K562 (cell line): ENCODE data around the gene TMEM222. TPM values are rescaled to one million over a fixed set of nuclear protein-coding genes. Genes with fewer than 3 reads are reported as not detected.
A peak's percentile ranks its signal among the peaks of the same experiment; 100 is the strongest.

Experiments used
- ASH1L ChIP-seq: fragments of 450-650 bp; IDR thresholded peaks from 2 replicates; pipeline ENCODE4 v1.6.1; 2018; ENCODE audit warnings: borderline replicate concordance, mild to moderate bottlenecking, low read depth; ENCODE audit not compliant: partially characterized antibody
- E2F5 ChIP-seq: sonication (generic); formaldehyde crosslinking; IDR thresholded peaks from 2 replicates; pipeline ENCODE4 v1.8.0; 2022; ENCODE audit warnings: mild to moderate bottlenecking, missing genetic modification reagents
- JUND ChIP-seq, 2 experiments: IDR thresholded peaks; 2 replicates in 1 of 2; 3 replicates in 1 of 2; pipeline ENCODE4 v1.6.1; 2011; ENCODE audit warnings: borderline replicate concordance in 2 of 2, low read depth in 2 of 2, low read length in 2 of 2, improper control_type of control experiment in 1 of 2, missing biosample characterization in 1 of 2, missing genetic modification characterization in 1 of 2, missing genetic modification reagents in 1 of 2
- KLF6 ChIP-seq: fragments of 250-450 bp; sonication (Bioruptor Pico); IDR thresholded peaks from 2 replicates; pipeline ENCODE4 v1.4.0; 2020; ENCODE audit warnings: mild to moderate bottlenecking, moderate library complexity, borderline replicate concordance
- PYGO2 ChIP-seq: fragments of 450-650 bp; IDR thresholded peaks from 2 replicates; pipeline ENCODE4 v1.6.1; 2016; ENCODE audit warnings: mild to moderate bottlenecking, missing genetic modification characterization, moderate library complexity, missing compliant biosample characterization
- TAF15 ChIP-seq: fragments of 200-400 bp; formaldehyde crosslinking; IDR thresholded peaks from 2 replicates; pipeline ENCODE4 v1.6.1; 2017; ENCODE audit warnings: mild to moderate bottlenecking, low read depth, low read length, moderate library complexity
- TFAP4 ChIP-seq: sonication (generic); formaldehyde crosslinking; IDR thresholded peaks from 2 replicates; pipeline ENCODE4 v1.8.0; 2022; ENCODE audit warnings: missing genetic modification reagents, mild to moderate bottlenecking, moderate library complexity, borderline replicate concordance
- ZBTB2 ChIP-seq: fragments of 450-650 bp; IDR thresholded peaks from 2 replicates; pipeline ENCODE4 v1.6.1; 2016; ENCODE audit warnings: antibody characterized with exemption
- ZBTB8A ChIP-seq: fragments of 450-650 bp; IDR thresholded peaks from 2 replicates; pipeline ENCODE4 v1.6.1; 2018; ENCODE audit warnings: mild to moderate bottlenecking, moderate library complexity; ENCODE audit not compliant: partially characterized antibody
- ZNF318 ChIP-seq, 2 experiments: fragments of 450-650 bp; IDR thresholded peaks; 2 replicates each; pipeline ENCODE4 v1.6.1; 2016; ENCODE audit warnings: mild to moderate bottlenecking in 2 of 2, borderline replicate concordance in 1 of 2, low read depth in 1 of 2, moderate library complexity in 1 of 2
- ZNF740 ChIP-seq, 3 experiments: fragments of 200-800 bp in 1 of 3; sonication (Bioruptor generic) in 1 of 3; sonication (generic) in 1 of 3; formaldehyde crosslinking in 1 of 3; IDR thresholded peaks; 2 replicates each; pipeline versions ENCODE4 v1.6.1 to v1.8.0; 2016 to 2022; ENCODE audit warnings: mild to moderate bottlenecking in 2 of 3, missing compliant biosample characterization in 2 of 3, missing genetic modification characterization in 2 of 3, missing genetic modification reagents in 1 of 3
- polyA plus RNA-seq, 8 experiments: library from polyadenylated mRNA; depleted of rRNA in 4 of 8; stranded (reverse) in 5 of 8; unstranded in 3 of 8; fragments of >200 nt; fragmentation: Nextera tagmentation in 2 of 8; fragmentation: Illumina TruSeq in 1 of 8; extraction: Ambion mirVana in 2 of 8; extraction: Trizol in 1 of 8; gene quantifications; 2 replicates each; pipeline versions ENCODE4 v1.2.1 to v1.2.3, GENCODE V29; 2011 to 2014; ENCODE audit warnings: inconsistent platforms in 1 of 8, missing spikeins in 1 of 8
- total RNA-seq, 7 experiments: library from RNA; depleted of rRNA in 6 of 7; stranded (reverse); fragments of >200 nt in 6 of 7; fragmentation: Illumina TruSeq in 2 of 7; extraction: Trizol in 2 of 7; gene quantifications; 2 replicates each; pipeline versions ENCODE4 v1.2.1 to v1.2.3, GENCODE V29; 2011 to 2021; ENCODE audit warnings: low replicate concordance in 1 of 7

TMEM222 gene
- total and polyA plus RNA-seq, 9 of the 15 experiments (the other 6 are each of a cell fraction or from before 2014, with no cell fraction given): 6.9 to 48.0 (median 32.8) TPM

GRCh38 chr1:27321813-27322568 lies at the start of gene TMEM222 (continued):
- TF ChIP-seq E2F5 (CRISPR knock-in tag) (0 out of 2 replicates have a peak, but pooled peaks have one; percentile 33), ZBTB8A (no peak), ZBTB2 (peak; percentile 64; the same call in 1 of the 2 replicates), ASH1L (peak; percentile 64), ZNF740 (CRISPR knock-in tag; IDR thresholded peaks at IDR 0.05) (peak; percentile 89), ZNF740 (tag; IDR thresholded peaks at IDR 0.05) (no peak), JUND (IDR thresholded peaks at IDR 0.05; ENCODE audit: borderline replicate concordance, low read depth, low read length) (peak; percentile 92), JUND (tag; IDR thresholded peaks at IDR 0.05; ENCODE audit: borderline replicate concordance, low read depth, low read length) (peak; percentile 77; the same call in 1 of the 3 replicates), TFAP4 (CRISPR knock-in tag) (peak; percentile 92), PYGO2 (tag) (no peak), ZNF318 (IDR thresholded peaks at IDR 0.05; ENCODE audit: borderline replicate concordance in 1 of 2, low read depth in 1 of 2) (no peak), TAF15 (no peak), KLF6 (peak; percentile 85; the same call in 1 of the 2 replicates)
